ENCODE measurements around the gene HOMER1.

DNA sequence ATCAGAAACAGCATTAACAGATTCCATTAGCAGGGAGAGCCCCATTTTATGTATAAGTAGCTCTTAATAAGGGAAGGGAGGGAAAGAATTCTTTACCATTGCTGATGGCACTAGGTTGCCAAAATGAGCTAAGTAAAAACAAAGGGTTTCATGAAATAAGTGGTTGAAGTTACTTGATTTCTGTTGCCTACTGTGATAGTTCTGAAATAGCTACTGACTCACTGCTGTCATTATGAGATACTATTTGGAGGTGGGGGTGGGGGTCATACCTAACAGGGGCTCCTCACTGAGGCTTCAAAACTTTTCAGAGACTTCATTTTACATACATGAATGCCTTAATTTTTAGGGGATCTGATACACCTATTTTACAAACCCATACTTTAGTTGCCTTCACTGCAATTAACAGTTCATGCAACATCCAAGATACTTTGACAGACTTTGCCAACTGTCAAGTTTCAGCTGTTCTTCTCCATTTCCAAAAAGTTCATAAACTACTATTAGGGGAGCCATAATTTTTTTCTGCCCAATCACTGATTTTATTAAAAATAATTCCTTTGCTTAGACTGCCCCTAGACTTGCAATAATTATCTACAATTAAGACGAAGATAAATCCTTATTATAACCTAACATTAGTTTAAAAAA lies 4.6 kb downstream of the HOMER1 start:
- TF ChIP-seq, protein P1, sequence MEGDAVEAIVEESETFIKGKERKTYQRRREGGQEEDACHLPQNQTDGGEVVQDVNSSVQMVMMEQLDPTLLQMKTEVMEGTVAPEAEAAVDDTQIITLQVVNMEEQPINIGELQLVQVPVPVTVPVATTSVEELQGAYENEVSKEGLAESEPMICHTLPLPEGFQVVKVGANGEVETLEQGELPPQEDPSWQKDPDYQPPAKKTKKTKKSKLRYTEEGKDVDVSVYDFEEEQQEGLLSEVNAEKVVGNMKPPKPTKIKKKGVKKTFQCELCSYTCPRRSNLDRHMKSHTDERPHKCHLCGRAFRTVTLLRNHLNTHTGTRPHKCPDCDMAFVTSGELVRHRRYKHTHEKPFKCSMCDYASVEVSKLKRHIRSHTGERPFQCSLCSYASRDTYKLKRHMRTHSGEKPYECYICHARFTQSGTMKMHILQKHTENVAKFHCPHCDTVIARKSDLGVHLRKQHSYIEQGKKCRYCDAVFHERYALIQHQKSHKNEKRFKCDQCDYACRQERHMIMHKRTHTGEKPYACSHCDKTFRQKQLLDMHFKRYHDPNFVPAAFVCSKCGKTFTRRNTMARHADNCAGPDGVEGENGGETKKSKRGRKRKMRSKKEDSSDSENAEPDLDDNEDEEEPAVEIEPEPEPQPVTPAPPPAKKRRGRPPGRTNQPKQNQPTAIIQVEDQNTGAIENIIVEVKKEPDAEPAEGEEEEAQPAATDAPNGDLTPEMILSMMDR (IDR thresholded peaks at IDR 0.05; ENCODE audit: insufficient read depth, low read length, poor library complexity, severe bottlenecking) = no peak
- no peak for TF ChIP-seq EZH2phosphoT487 (conservative IDR thresholded peaks at IDR 0.05; ENCODE audit: low read length)

All from SU-DHL-6 (cell line).